Activated CD4-positive, CD25-positive, alpha-beta regulatory T cell treated with anti-CD3 and anti-CD28 coated beads, Interleukin-2, amount 50 U/mL, for 72 hours (primary cell): Measurements from ENCODE around the gene FXYD5.

Experiments
- DNase-seq: peaks from one replicate; pipeline ENCODE4 v3.0.0; 2021

FXYD5 gene

DNA sequence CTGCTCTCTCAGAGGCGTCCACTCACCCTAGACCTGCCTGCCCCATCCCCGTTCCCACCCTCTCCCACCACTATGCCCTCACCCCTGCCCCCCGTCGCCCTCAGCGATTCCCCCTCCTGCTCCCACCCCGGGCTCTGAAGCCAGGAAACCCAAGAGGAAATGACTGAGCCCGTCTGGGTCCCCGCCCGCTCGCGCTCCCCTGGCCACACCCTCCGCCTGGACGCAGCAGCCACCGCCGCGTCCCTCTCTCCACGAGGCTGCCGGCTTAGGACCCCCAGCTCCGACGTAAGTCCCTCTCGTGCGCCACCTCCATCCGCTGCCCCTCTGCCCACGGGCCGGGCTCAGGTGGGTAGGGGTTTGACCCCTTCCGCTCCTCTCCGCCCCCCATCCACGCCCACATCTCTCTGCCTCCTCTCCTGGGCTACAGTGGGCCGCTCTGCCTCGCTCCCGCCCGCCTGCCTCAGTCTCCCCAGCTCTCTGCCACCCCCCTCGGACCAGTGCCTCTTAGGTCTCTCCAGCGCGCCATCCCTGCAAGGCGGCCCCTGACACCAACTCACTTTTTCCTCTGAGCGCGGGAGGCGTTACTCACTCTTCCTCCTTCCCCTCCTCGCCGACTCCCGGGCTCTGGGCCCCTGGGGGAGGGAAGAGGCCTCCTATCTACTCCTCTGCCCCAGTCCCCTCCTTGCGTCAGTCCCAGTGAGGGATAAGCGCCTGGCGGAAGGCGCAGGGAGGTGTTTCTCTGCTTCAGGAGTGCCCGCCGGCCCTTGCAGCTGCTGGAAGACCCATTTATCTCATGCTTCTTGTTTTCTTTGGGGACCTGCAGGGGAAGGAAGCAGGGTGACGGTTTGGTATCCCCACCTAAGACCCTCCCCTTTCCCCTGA is at the start of gene FXYD5:
TSS of gene FXYD5 (plus strand) at position 211 of the 882 bp plus-strand sequence. CDS start 816 bp downstream, outside the sequence.
- peak; percentile 66 for DNase-seq

DNA sequence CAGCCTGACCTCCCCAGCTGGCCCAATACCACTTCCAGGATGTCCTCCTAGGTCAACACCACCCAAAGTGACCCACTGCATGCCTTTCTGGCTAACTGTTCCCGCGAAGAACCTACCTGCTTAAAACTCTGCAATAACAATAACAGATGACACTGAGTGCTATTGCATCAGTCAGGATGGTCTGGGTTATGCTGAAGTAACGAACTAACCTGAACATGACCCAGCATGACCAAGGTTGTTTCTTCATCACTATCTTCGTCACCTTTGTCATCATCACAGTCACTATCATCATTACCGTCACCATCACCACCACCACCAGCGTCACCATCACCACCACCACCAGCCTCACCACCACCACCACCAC is 49.5 kb upstream of the FXYD5 start:
- no peak for DNase-seq

GRCh38 chr19:35105411-35106290 is 48.9 kb upstream of the FXYD5 start:
- no peak for DNase-seq

DNA sequence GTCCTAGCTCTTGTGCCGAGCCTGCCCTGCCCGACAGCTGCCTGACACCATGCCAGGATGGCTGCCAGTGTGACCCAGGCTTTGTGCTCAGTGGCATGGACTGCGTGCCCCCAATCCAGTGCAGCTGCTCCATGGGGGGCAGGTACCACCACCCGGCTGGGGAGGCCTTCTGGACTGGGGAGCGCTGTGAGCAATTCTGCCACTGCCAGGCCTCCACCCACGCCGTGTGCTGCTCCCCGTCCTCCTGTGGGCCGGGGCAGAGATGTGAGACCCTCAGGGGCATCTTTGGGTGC is 48.3 kb upstream of the FXYD5 start:
- DNase-seq: no peak

GRCh38 chr19:35106898-35107541 is 47.5 kb upstream of the FXYD5 start:
- no peak for DNase-seq

- DNase-seq: no peak
Measured at GRCh38 chr19:35107545-35107944, 47.0 kb upstream of the FXYD5 start.

DNA sequence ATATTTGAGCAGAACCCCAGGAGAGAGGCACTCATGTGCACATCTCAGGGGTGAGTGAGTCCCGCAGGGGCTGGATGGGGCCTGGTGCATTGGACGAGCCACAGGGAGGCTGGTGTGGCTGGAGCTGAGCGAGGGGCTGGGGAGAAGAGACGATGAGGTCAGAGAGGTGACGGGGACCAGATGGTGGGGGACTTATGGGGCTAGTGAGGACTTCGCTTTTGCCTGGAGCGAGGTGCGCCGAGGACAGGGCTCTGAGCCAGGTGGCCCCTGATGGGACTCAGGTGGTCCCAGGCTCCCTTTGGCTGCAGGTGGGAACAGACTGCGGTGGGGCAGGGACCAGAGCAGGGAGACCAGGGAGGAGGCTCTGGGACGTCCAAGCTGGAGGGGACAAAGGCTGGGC is 45.8 kb upstream of the FXYD5 start:
- no peak for DNase-seq

GRCh38 chr19:35109395-35110112 is 45.0 kb upstream of the FXYD5 start:
- DNase-seq: no peak

DNA sequence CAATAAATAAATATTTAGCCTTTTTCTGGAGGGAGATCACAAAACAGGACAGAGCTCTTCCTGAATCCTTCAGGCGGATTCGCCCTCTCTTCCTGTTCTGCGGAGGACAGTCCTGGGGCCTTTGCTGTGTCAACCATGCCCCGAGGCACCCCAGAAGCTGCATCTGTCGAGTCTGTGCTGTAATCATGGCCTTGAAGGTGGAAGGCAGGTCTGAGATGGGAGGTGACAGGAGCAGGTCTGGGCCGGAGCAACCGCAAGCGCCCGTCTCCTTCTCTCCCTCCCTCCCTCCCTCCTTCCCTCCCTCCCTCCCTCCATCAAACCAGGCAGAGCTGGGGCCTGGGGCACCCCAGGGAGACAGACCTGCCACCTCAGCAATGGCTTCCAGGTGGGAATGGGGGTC is 43.6 kb upstream of the FXYD5 start:
- DNase-seq: no peak

DNA sequence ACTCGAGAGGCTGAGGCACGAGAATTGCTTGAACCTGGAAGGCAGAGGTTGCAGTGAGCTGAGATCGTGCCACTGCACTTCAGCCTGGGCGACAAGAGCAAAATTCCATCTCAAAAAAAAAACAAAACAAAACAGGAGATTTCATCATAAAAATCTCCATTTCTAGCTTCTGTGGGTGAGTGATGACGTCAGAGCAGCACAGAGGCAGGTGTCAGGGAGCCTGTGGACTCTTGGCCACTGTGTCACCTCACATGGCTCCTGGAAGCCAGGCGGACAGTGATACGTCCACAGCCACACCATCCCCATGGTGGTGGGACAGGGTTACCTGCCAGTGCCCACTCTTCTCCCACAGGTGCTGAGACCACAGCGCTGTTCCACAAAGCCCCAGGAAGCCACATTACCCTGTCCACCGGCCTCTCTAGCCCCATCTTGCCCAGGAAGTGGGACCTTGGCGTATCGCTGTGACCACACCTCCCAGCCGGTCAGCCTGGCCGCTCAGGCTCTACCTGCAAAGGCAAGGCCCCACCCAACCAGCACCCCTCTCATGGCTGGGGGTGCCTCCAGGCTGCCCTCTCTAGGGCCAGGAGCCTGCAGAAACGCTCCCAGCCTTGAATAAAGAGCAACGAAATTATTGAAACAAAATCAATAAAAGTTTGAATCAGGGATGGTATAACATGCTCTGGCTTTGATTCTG is 41.4 kb upstream of the FXYD5 start:
- DNase-seq: no peak

DNA sequence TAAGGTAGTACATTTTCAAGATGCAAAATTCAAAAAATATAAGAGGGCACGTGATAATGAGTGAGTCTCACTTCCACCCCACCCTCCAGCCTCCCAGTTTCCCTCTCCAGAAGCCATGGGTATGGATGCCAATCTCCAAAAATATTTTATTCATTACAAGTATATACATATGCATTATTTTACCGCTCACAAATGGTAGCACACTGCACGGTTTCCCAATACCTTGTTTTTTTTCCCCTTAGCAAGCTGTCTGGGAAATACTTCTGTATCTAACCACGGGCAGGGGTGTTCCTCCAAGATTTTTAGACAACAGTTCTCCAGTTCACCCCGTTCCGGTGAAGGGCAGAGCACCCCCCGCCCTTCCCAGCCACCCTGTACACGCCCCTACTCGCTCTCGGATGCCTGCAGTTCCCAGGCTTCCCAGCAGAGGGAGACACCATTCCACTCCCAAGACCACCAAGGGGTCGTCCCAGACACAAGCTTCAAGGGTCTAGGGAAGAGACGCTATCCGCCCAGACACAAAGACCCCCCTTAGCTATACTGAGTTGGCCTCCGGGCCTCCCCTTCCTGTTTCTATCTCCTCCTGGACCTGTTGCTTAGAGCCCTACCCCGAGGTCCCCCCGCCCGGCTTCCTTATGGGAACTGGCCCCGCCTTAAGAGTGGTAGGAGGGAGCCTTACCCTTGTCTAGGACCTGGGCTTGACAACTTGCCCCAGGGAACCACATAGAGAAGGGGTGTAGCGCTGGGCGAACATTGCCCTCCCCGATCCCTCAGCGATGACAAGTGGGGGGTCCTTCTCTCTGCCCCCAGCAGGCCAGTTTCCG is 40.0 kb upstream of the FXYD5 start:
- DNase-seq: peak; percentile 74

- no peak for DNase-seq
Measured at GRCh38 chr19:35115177-35115951, 39.2 kb upstream of the FXYD5 start, which contains the start of gene FXYD3. TSS of gene FXYD3 (plus strand) at chr19:35115823. CDS start at chr19:35119377, 3,554 bp downstream.

- DNase-seq: no peak
Measured at GRCh38 chr19:35116072-35116801, 38.3 kb upstream of the FXYD5 start.

DNA sequence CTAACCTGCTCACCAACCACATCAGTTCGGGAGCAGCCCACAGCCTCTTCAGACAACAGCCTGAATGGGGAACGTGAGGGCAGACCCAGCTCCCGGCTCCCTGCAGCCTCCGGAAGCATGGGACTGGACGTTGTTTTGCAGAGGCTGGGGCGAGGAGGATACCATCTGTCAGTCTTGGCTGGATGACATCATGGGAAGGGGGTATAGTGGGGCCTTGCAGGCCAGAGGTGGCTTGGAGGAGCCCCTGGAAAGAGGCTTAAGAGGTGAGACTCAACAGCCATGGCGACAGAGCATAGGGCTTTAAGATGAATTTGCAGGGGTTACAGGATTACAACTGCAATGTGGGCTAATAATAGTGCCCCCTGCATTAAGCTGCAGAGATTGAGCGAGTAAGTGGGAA is 37.4 kb upstream of the FXYD5 start:
- DNase-seq: no peak

GRCh38 chr19:35117799-35118198 is 36.7 kb upstream of the FXYD5 start:
- DNase-seq: no peak

DNA sequence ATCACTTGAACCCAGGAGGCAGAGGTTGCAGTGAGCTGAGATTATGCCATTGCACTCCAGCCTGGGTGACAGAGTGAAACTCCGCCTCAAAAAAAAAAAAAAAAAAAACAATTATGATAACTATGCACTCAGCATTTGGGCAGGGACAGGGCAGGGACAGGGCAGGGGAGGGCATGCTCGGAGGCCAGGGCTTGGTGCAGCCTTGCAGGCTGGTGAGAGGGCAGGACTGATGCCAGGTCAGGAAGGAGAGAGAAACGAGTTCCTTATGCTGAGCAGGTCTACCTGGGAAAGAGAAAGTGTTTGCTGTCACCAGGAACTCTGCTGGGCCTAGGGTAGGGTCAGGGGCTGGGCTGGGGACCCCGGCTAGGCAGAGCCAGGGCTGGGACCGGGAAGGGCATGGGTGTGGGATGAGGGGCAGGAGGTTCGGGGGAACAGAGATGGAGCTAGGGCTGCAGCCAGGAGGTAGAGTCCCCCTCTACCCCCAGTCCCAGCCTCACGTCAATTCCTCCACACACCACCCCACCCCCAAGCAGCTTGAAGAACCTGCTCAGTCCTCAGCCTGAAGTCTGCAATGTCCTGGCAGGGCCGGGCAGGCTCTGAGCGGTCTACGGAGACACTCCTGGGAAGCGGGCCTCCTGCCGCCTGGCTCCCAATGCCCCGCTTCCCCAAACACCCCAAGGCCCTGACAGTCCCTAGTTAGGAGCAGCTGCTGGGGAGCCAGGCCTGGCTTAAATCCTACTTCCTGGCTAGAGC is 36.1 kb upstream of the FXYD5 start:
- no peak for DNase-seq

GRCh38 chr19:35119091-35119490 is 35.4 kb upstream of the FXYD5 start:
- DNase-seq: no peak

GRCh38 chr19:35119578-35120155 is 34.9 kb upstream of the FXYD5 start:
- DNase-seq: no peak

DNA sequence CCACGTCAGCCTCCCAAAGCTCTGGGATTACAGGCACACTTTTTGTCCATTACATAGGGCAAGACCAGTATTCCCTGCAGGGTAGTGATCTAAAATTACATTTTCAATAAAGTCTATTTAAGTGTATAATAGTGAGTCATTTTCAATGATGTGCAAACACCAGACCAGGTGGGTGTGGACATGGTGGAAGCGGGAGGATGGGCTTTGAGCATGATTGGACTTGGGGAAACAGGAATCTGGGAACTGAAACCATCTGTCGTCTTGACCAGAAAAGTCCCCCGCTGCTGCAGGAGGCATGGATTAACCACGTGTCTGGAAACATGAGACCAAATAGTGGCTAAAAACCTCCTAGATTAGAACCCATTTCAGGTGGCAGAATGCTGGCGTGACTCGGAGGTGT is 34.0 kb upstream of the FXYD5 start:
- DNase-seq: no peak
